Measurements from ENCODE around the gene HOXC13. TPM values are rescaled to one million over a fixed set of nuclear protein-coding genes. Genes with fewer than 3 reads are reported as not detected.
A peak's percentile ranks its signal among the peaks of the same experiment; 100 is the strongest.

The HOXC13 gene
- total RNA-seq = not detected

- Mint-ChIP-seq H3K27me3 (peaks cover 94% of the 10 kb centered on the region), H3K36me3 (no peaks in the 10 kb centered on the region), H3K9me3 (no peaks in the 10 kb centered on the region), H3K4me3 (no peak within 1 kb of the TSS), H3K27ac (no peak within 1 kb of the TSS), H3K4me1 (peaks cover 24% of the 10 kb centered on the region)
- peak; percentile 48 for DNase-seq
Measured at GRCh38 chr12:53938326-53939140, at the start of gene HOXC13. Gene HOXC13, plus strand, starts transcription at chr12:53938831. Its CDS starts 76 bp downstream, at chr12:53938907.

- no peak for DNase-seq
- Mint-ChIP-seq H3K4me3 (no peak overlapping the region), H3K36me3 (no peaks in the 10 kb centered on the region), H3K4me1 (no peaks in the 10 kb centered on the region), H3K27ac (no peak overlapping the region), H3K27me3 (peaks cover 66% of the 10 kb centered on the region), H3K9me3 (no peaks in the 10 kb centered on the region)
Measured at GRCh38 chr12:53890081-53890480, 48.5 kb upstream of the HOXC13 start.

DNA sequence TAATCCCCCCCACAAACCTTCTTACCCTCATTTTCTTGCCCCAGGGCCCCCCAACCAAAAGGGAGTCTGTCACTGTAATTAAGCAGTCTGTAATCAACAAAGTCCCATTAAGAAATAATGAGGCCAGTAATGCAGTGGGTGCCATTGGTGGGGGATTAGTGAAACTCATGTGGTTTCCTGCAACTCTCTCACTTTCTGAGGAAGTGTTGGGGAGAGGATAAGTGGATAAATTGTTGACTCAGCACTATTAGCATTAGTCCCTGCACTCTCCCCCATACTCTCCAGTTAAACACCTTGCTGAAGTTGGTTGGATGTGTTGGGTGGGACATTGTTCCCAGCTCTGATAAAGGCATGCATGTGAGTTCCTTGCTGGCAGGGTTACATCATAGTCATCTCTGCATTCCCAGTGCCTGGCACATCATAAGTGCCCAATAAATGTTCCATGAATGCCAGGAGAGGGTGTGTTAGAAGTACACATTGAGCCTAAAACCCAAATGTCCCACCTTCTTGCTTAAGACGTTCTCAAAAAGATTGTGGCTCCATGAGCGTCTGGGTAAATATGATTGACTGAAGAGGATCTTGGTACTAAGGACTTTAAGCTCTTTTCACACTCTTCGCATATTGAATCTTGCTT, 45.8 kb upstream of the HOXC13 start:
- Mint-ChIP-seq H3K9me3 (no peaks in the 10 kb centered on the region), H3K27me3 (peaks cover 64% of the 10 kb centered on the region)
- DNase-seq = no peak

DNA sequence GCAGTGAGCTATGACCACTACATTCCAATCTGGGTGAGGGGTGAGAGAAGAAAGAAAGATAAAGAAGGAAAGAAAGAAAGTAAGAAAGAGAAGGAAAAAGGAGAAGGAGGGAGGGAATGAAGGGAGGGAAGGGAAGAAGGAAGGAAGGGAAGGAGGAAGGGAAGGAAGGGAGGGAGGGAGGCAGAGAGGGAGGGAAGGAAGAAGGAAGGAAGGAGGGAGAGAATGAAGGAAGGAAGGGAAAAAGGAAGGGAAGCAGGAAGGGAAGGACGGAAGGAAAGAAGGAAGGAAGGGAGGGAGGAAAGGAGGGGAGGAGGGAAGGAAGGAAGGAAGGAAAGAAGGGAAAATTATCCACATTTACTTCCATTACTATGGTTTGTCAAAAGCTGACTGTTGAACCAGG, 39.4 kb upstream of the HOXC13 start:
- no peak overlapping the region for H3K27ac Mint-ChIP-seq
- H3K27me3 Mint-ChIP-seq = peaks cover 60% of the 10 kb centered on the region
- no peaks in the 10 kb centered on the region for H3K36me3 Mint-ChIP-seq

More for the DNA sequence above, 45.8 kb upstream of the HOXC13 start:
- Mint-ChIP-seq H3K27ac (no peak overlapping the region), H3K36me3 (no peaks in the 10 kb centered on the region), H3K4me1 (no peaks in the 10 kb centered on the region), H3K4me3 (no peak overlapping the region)

DNA sequence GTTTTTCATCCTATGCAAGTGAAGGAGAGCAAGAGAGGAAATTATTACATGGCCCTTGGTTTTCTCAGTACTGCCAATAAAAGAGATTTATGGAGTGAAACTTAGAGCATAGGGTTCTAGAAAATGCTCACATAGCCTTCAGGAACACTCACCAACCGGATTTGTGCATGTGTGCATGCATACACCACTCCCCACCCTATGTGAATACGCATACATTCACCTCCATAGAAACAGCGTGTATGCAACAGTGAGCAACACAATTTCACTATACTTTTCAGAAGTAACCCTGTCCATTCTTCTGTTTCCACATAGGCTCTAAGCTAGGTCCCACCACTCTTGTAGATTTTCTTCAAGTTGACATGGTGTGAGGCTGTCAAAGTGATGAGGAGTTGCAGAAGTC, 31.5 kb upstream of the HOXC13 start:
- Mint-ChIP-seq H3K27ac (no peak overlapping the region), H3K4me1 (no peaks in the 10 kb centered on the region), H3K27me3 (peaks cover 47% of the 10 kb centered on the region), H3K4me3 (no peak overlapping the region), H3K9me3 (no peaks in the 10 kb centered on the region), H3K36me3 (no peaks in the 10 kb centered on the region)
- DNase-seq = no peak

More for the DNA sequence above, 39.4 kb upstream of the HOXC13 start:
- no peak for DNase-seq
- Mint-ChIP-seq H3K4me3 (no peak overlapping the region), H3K9me3 (no peaks in the 10 kb centered on the region), H3K4me1 (no peaks in the 10 kb centered on the region)

GRCh38 chr12:53916788-53917655, 21.6 kb upstream of the HOXC13 start:
- H3K4me3 Mint-ChIP-seq = no peak overlapping the region
- DNase-seq = no peak
- H3K4me1 Mint-ChIP-seq = no peaks in the 10 kb centered on the region
- H3K27ac Mint-ChIP-seq = no peak overlapping the region
- peaks cover 71% of the 10 kb centered on the region for H3K27me3 Mint-ChIP-seq
- no peaks in the 10 kb centered on the region for H3K36me3 Mint-ChIP-seq
- no peaks in the 10 kb centered on the region for H3K9me3 Mint-ChIP-seq

- H3K27me3 Mint-ChIP-seq = peaks cover 92% of the 10 kb centered on the region
- H3K9me3 Mint-ChIP-seq = peaks cover 5% of the 10 kb centered on the region
- no peak overlapping the region for H3K27ac Mint-ChIP-seq
- H3K4me1 Mint-ChIP-seq = peaks cover 4% of the 10 kb centered on the region
- no peak overlapping the region for H3K4me3 Mint-ChIP-seq
- DNase-seq = no peak
- no peaks in the 10 kb centered on the region for H3K36me3 Mint-ChIP-seq
Measured at GRCh38 chr12:53924521-53925405, 13.9 kb upstream of the HOXC13 start.

GRCh38 chr12:53927220-53928029, 11.2 kb upstream of the HOXC13 start:
- H3K27ac Mint-ChIP-seq = no peak overlapping the region
- no peak overlapping the region for H3K4me3 Mint-ChIP-seq
- H3K9me3 Mint-ChIP-seq = peaks cover 5% of the 10 kb centered on the region
- H3K27me3 Mint-ChIP-seq = peaks cover 95% of the 10 kb centered on the region
- H3K4me1 Mint-ChIP-seq = peaks cover 4% of the 10 kb centered on the region
- H3K36me3 Mint-ChIP-seq = no peaks in the 10 kb centered on the region
- no peak for DNase-seq

DNA sequence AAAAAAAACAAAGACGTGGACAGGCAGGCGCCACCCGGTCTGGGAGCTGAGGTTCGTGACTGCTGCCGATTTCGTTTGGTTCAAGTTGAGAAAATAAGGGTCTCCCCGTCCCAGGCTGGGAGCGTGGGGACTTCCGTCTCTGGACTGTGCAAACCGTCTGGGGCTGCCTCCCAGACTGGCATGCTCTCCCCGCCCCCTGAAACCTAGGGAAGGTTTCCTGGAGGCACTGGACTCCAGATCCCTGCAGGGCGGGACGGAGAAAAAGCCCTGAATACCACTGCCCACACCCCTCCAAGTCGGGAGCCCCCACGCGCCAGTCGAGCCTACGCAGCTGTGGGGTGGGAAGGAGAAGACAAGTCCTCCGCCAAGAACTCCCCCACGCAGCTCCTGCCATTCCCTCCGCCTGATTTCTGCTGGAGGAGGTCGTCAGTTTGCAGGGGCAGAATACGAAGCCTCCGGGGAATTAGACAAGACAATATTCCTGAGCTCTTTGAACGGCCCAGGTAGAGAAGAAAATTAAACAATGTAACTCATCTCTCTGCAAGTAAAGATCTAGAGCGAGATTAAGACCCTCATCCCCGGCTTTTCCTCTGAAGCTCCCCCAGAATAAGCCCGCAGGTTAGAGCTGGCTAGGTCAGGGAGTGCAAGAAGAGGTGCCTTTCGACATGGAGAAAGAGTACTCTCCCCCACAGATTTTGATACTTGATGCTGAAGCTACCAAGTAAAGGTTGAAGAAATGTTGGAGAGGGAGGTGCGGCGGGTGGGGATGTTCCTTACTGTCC, 10.4 kb upstream of the HOXC13 start:
- Mint-ChIP-seq H3K4me1 (peaks cover 4% of the 10 kb centered on the region), H3K9me3 (peaks cover 5% of the 10 kb centered on the region), H3K27me3 (peaks cover 97% of the 10 kb centered on the region), H3K36me3 (no peaks in the 10 kb centered on the region), H3K4me3 (no peak overlapping the region), H3K27ac (no peak overlapping the region)
- no peak for DNase-seq

GRCh38 chr12:53929527-53929926, 9.1 kb upstream of the HOXC13 start:
- no peak for DNase-seq
- Mint-ChIP-seq H3K4me3 (no peak overlapping the region), H3K27me3 (peaks cover 97% of the 10 kb centered on the region), H3K27ac (no peak overlapping the region), H3K36me3 (no peaks in the 10 kb centered on the region), H3K4me1 (peaks cover 4% of the 10 kb centered on the region), H3K9me3 (peaks cover 5% of the 10 kb centered on the region)

DNA sequence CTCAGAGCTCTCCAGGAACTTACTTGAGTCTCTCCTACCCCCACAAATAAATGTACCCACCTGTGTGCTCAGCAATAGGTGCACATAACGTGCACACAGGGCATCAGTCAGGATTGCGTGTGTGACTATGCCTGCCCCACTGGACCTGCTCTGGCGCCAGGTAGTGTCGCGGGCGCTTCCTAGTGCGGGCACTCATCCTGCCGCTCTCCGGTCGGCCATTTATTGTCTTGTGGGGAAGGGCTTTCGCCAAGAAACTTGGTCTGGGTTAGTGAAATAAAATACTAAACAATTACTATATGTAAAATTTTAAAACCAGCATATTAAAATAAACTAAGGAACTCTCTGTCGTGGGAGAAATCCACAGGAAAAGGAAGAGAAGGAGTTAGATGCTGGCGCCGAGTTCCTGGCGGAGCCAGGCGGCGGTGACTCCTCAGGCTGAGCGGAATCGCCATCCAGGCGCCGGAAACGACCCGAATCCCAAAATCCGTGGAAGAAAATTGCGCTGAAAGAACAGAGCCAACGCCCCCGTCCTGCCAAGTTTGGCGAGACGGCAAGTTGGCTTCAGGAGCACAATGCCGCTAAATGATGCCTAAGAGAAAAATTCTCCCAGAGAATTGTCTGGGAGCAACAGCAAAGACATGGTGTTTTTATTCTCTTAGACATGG, 7.9 kb upstream of the HOXC13 start:
- H3K4me3 Mint-ChIP-seq = no peak overlapping the region
- no peak for DNase-seq
- H3K27ac Mint-ChIP-seq = no peak overlapping the region
- H3K36me3 Mint-ChIP-seq = no peaks in the 10 kb centered on the region
- H3K9me3 Mint-ChIP-seq = peaks cover 5% of the 10 kb centered on the region
- peaks cover 12% of the 10 kb centered on the region for H3K4me1 Mint-ChIP-seq
- H3K27me3 Mint-ChIP-seq = peaks cover 97% of the 10 kb centered on the region

DNA sequence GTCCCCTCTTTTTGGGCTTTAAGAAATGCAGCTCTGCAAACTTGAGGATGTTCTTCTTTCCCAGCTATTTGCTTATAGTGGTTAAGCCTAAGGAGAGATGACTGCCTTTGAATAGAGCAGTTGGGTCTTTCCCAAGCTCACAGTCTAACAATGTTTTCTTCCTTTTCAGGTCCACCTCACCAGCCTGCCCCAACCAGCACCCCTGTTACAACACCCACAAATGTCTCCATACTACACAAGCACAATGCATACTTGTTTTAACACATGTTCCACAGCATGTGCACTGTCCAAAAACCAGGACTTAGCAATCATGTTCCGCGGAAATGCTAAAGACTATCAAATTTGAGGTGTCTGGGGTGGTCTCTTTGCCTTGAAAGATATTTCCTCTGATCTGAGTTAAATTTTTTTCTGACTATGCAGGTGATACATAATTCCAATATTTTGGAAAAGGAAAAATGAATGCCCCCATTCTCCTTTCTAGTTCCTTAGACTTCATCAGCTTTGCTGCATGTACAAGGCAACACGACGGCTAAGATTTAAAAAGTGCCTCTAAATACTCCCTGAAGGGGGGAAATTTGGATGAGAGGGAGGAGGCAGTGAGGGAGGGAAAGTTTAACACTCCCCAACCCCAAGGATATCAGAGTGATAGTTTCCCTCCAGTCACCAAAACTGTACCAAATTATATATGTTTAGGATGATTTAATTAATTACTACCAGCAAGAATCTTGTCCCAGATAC, 6.6 kb upstream of the HOXC13 start:
- Mint-ChIP-seq H3K4me3 (no peak overlapping the region), H3K9me3 (peaks cover 5% of the 10 kb centered on the region), H3K4me1 (peaks cover 19% of the 10 kb centered on the region), H3K27ac (no peak overlapping the region), H3K36me3 (no peaks in the 10 kb centered on the region), H3K27me3 (peaks cover 97% of the 10 kb centered on the region)
- no peak for DNase-seq
